HG03432 (cell line): ENCODE measurements around the gene EEF2.

Source experiments
- ATAC-seq: cut with Tn5 transposase; IDR thresholded peaks from one replicate; pipeline ENCODE4 v1.9.1; 2021; ENCODE audit warnings: mild to moderate bottlenecking, moderate library complexity; ENCODE audit not compliant: unreplicated experiment

EEF2 gene

GRCh38 chr19:3986260-3987041 is 1.2 kb upstream of the EEF2 start:
- ATAC-seq, result no peak

DNA sequence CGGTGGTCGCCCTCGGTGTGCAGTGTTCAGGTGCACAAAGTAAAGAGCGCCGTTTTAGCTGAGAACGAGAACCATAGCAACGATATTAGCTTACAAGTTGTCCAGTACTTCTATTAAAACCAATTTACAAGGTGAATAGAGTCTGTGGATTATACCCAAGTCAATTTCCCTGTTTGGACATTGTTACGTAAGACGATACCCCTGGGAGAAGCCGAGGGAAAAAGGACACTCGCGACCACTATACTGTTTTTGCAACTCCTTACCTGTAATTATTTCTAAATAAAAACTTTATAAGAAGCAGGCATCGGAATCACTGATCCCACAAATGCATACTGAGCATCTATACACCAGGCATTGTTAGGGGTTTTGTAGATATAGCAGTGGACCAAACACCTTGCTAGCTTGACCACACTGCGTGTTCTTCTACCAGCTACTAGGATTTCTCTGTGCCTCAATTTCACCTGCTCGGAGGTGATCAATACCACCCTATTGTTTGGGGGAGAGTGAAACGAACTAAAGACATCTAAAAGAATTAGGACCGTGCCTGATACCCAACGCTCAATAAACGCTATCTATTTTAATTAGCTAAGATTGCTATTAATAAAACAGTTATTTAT is 488 bp upstream of the EEF2 start:
- no peak for ATAC-seq

GRCh38 chr19:3984584-3984907 is 717 bp downstream of the EEF2 start:
- no peak for ATAC-seq

DNA sequence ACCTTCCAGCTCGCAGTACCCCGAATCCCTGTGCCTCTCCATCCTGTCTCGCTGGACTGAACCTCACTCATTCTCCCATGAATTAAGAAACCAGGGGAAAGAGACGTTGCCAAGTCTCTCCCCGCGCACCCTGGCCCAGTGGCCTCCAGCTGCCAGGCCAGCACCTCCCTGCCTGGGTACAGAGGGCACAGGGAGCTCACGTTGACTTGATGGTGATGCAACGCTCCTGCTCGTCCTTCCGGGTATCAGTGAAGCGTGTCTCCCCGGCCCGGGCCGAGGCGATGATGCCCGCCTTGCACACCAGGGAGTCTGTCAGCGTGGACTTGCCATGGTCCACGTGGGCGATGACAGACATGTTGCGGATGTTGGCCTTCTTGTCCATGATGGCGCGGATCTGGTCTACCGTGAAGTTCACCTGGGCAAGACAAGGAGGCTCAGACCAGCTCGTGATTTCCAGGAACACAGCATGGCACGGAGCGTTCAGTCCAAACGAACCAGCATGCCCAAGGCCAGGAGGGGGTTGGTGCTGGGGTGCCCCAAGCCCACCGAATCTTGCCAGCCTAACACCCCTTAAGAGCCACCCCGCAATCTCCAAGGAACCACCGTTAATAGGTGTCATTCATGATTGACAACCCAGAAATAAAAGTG is 1.2 kb downstream of the EEF2 start:
- ATAC-seq, result no peak

- no peak for ATAC-seq
Measured at GRCh38 chr19:3983542-3983914, 1.7 kb downstream of the EEF2 start.

- ATAC-seq, result no peak
Measured at GRCh38 chr19:3982701-3983541, 2.3 kb downstream of the EEF2 start.

DNA sequence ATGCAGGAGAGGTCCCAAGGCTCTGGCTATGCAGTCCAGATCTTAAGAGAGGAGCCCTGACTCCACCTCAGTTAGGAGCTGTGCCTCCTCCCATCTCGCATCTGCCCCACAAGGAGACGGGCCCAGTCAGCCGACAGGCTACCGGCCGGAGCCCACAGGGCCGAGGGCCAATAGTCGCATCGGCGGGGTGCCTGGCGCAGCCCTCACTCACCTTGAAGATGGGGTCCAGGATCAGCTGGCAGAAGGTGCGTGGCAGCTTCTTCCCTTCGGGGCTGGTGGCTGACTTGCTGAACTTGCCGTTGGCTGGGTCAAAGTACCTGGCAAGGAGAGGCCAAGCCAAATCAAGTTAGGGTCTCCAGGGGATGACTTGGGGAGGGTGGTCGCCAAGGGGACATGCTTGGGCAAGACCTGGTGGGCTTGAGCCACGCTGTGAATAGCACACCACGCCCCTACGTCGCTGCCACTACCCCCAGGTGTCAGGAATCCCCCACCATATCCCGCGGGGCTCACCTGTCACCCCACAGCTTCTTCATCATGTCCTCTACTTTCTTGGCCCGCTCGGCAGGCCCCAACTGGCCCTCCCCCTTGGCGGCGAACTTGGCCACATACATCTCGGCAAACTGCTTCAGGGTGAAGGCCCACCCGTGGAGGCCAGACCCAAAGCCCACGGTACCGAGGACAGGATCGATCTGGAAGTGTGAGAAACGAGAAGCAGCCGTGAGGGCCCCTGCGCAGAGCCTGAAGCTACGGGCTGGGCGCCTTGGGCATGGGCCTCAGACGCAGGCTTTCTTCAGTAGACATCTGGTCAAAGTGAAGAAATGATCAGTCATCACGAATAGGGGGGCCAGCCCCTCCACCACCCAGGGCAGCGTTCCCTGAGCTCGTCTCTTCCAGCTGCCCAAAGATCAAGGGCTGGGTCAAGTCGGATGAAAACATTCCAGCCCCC is 3.3 kb downstream of the EEF2 start:
- no peak for ATAC-seq

DNA sequence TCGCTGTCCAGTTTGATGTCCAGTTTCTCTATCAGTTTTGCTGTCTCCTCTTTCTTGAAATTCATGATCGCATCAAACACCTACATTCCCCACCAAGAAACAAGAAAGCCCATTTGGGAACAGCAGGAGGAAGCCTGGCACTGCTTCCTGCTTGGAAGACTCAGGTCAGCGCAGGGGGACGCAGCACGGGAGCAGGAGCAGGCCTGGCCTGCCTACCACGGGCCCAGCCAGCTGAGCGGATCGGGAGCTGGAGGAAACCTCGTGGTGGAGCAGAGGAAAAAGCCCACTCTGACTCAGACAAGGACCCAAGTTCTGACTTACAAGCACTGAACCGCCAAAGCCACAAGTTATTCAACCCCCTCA is 3.9 kb downstream of the EEF2 start:
- ATAC-seq, result no peak

- no peak for ATAC-seq
Measured at GRCh38 chr19:3980353-3981251, 4.7 kb downstream of the EEF2 start.

GRCh38 chr19:3979674-3980352 is 5.5 kb downstream of the EEF2 start:
- ATAC-seq, result no peak

GRCh38 chr19:3979289-3979673 is 6.0 kb downstream of the EEF2 start:
- no peak for ATAC-seq

GRCh38 chr19:3978145-3978544 is 7.1 kb downstream of the EEF2 start:
- ATAC-seq, result no peak

DNA sequence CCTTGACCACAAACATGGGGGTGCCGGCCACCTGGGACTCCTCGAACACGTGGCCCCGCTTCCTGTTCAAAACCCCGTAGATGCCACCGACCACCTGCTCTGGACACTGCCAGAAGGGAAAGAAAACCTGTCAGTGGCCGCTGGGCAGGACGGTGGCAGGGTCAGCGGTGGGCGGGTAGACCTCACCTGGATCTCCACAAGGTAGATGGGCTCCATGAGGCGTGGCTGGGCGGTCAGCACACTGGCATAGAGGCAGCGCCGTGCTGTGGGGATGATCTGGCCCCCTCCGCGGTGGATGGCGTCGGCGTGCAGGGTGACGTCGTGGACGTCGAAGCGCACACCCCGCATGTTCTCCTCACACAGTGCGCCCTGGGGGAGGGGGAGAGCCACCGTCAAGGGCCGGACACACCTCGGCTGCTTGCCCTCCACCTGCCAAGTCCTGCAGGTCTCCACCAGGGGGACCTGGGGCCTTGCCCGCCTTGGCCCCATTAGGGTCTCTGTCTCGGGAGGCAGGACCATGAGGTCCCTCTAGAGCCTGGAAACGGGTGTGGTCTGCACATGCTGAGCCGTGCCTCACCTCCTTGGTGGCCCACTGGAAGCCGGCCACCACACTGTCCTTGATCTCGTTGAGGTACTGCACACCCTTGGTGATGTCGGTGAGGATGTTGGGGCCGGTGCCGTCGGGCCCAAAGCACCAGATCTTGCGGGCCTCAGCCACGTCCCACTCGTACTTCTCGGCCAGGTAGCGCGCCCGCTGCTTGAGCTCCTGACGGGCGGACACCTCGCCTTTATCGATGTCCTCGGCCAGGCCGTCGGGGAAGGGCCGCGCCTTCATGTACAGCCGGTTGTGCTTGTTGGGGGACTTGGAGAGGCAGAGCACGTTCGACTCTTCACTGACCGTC is 7.8 kb downstream of the EEF2 start:
- no peak for ATAC-seq

DNA sequence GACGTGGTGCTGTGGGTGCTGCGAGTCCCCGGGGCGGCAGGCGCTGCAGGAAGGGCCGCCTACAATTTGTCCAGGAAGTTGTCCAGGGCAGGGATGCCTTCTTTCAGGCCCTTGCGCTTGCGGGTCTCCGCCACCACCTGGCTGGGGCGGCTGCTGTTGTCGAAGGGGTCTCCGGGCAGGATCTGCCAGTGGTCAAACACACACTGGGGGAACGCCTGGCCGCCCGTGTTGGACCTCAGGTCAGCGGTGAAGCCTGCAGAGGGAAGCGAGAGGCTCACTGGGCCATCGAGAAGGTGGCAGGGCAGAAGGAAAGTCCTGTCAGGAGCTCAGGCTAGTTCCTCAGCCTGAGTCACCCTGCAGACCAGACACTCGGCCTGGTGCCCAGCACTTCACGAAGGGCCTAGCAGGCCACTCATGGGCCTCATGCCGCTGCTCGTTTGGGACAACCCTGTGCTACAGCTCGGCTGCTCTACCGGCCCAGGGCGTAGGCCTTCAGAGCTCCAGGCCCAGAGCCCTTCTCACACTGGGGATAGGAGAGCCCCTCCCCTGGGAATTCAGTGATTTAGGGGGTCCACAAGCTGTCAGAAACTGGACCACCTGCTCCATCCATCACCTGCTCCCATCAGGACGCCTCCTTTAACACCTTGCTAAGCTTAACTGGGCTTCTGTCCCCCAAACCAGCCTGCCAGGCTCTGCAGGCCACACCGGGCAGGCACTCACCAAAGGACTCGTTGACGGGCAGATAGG is 8.6 kb downstream of the EEF2 start:
- no peak for ATAC-seq

- ATAC-seq, result no peak
Measured at GRCh38 chr19:3975637-3976087, 9.6 kb downstream of the EEF2 start.

- no peak for ATAC-seq
Measured at GRCh38 chr19:3975144-3975543, 10.1 kb downstream of the EEF2 start.
